ENCODE measurements around the gene HSPA1L.

The HSPA1L gene

DNA sequence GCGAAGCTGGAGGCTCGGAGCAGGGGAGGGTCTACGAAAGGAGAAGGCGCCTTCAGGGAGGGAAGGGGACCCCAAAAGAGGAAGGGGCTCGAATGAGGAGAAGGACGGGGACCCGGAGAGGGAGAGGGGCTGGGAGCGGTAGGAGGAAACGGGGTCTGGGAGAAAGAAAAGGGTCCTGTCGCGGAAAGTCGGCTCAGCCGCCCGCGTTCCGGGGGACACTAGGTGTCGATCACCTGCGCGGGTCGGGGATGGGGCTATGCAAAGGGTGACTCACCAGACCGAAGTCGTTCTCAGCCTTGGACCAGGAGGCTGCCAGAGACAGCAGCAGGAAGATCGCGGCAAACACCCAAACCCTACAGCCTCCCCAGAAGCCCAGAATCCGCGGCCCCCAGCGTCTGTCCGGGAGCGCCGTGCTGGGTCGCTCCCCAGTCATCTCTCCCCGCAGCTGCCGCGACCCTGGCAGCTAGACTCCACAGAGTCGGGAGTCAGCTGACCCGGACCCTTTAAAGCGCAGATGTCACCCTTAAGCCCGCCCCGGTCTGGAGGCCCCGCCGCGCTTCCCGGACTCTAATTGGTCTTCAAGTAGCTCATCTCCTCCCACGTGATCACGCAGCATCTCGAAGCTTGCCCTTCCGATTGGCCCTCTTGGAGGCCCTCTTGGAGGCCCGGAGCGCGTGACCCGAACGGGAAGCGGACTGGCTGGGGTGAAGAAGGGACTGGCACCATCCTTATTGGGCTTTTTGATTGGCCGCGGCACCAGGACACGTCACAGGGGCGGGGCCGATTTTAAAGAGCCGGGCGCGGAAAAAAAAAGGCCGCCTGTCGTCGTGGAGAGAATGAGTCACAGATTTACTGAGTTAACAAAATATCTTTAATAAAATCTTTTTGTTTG lies 47.5 kb upstream of the HSPA1L start, which contains the start of gene NEU1 (continued):
- TF ChIP-seq ZNF140 (tag by site-specific recombination; IDR thresholded peaks at IDR 0.05) (no peak), ZNF302 (tag by site-specific recombination; IDR thresholded peaks at IDR 0.05; ENCODE audit: low read depth) (no peak), KLF10 (tag by site-specific recombination; IDR thresholded peaks at IDR 0.05) (peak; percentile 88; the same call in 1 of the 2 replicates), ZNF394 (tag by site-specific recombination; IDR thresholded peaks at IDR 0.05; ENCODE audit: borderline replicate concordance) (peak; percentile 39; the same call in 1 of the 2 replicates), IKZF3 (tag by site-specific recombination; IDR thresholded peaks at IDR 0.05) (no peak; the same call in 1 of the 2 replicates), PRDM1 (tag by site-specific recombination; IDR thresholded peaks at IDR 0.05) (no peak), PRDM2 (tag by site-specific recombination; IDR thresholded peaks at IDR 0.05; ENCODE audit: borderline replicate concordance) (no peak), REPIN1 (tag by site-specific recombination; IDR thresholded peaks at IDR 0.05; ENCODE audit: low read depth) (no peak), SALL2 (tag by site-specific recombination; IDR thresholded peaks at IDR 0.05; ENCODE audit: borderline replicate concordance) (no peak), ZNF768 (tag by site-specific recombination; IDR thresholded peaks at IDR 0.05) (no peak), ZNF121 (tag by site-specific recombination; IDR thresholded peaks at IDR 0.05) (peak; percentile 80; the same call in 1 of the 2 replicates), ZNF184 (tag by site-specific recombination; IDR thresholded peaks at IDR 0.05) (no peak), TRIM28 (IDR thresholded peaks at IDR 0.05; ENCODE audit: borderline replicate concordance, low read length) (no peak), ZNF747 (tag by site-specific recombination; IDR thresholded peaks at IDR 0.05) (no peak), GFI1B (tag by site-specific recombination; IDR thresholded peaks at IDR 0.05) (no peak), ZSCAN30 (tag by site-specific recombination; IDR thresholded peaks at IDR 0.05) (no peak)
- TF ChIP-seq, protein P1, sequence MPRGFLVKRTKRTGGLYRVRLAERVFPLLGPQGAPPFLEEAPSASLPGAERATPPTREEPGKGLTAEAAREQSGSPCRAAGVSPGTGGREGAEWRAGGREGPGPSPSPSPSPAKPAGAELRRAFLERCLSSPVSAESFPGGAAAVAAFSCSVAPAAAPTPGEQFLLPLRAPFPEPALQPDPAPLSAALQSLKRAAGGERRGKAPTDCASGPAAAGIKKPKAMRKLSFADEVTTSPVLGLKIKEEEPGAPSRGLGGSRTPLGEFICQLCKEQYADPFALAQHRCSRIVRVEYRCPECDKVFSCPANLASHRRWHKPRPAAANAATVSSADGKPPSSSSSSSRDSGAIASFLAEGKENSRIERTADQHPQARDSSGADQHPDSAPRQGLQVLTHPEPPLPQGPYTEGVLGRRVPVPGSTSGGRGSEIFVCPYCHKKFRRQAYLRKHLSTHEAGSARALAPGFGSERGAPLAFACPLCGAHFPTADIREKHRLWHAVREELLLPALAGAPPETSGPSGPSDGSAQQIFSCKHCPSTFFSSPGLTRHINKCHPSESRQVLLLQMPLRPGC (tag by site-specific recombination; IDR thresholded peaks at IDR 0.05), result peak; percentile 75; the same call in 1 of the 2 replicates
- TF ChIP-seq, protein P2, sequence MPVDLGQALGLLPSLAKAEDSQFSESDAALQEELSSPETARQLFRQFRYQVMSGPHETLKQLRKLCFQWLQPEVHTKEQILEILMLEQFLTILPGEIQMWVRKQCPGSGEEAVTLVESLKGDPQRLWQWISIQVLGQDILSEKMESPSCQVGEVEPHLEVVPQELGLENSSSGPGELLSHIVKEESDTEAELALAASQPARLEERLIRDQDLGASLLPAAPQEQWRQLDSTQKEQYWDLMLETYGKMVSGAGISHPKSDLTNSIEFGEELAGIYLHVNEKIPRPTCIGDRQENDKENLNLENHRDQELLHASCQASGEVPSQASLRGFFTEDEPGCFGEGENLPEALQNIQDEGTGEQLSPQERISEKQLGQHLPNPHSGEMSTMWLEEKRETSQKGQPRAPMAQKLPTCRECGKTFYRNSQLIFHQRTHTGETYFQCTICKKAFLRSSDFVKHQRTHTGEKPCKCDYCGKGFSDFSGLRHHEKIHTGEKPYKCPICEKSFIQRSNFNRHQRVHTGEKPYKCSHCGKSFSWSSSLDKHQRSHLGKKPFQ (tag by site-specific recombination; IDR thresholded peaks at IDR 0.05), result no peak

All from HEK293 (cell line).